T-helper 1 cell treated with Interleukin-12 subunit alpha and Interleukin-12 subunit beta and Interleukin-4 antibody, amounts not matched to agents 30 ng/mL and 1 ng/mL, for 36 hours (primary cell): ENCODE results near the gene MAP4K4. TPM values are rescaled to one million over a fixed set of nuclear protein-coding genes. Genes with fewer than 3 reads are reported as not detected.

Experiments used
- intact Hi-C: fragments of 100-400 bp; cut with micrococcal nuclease; formaldehyde crosslinking; loops from one replicate; pipeline ENCODE4 v1.15.1; 2024
- total RNA-seq: library from RNA; stranded (reverse); gene quantifications from 2 replicates; pipeline ENCODE4 v1.2.3, GENCODE V29; 2022

The MAP4K4 gene
- total RNA-seq, 1 donor from 2014 or later, result 120 TPM

DNA sequence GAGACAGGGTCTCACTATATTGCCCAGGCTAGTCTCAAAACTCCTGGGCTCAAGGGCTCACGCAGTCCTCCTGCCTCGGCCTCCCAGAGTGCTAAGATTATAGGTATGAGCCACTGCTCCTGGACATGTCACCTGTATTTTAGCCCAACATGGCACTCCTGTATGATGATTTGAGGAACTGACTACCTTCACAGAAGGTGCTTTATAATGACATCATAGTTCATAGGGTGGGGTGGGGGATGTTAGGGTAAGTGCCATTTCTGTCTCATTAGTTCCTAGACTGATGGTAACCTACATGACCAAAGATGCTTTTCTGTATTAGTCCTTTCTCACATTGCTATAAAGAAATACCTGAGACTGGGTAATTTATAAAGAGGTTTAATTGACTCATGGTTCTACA is 109.7 kb downstream of the MAP4K4 start:
- intact Hi-C loops, result loop anchor here (2.0 kb wide), 1 partner anchor 16 kb away; no protein-coding TSS in a partner anchor

DNA sequence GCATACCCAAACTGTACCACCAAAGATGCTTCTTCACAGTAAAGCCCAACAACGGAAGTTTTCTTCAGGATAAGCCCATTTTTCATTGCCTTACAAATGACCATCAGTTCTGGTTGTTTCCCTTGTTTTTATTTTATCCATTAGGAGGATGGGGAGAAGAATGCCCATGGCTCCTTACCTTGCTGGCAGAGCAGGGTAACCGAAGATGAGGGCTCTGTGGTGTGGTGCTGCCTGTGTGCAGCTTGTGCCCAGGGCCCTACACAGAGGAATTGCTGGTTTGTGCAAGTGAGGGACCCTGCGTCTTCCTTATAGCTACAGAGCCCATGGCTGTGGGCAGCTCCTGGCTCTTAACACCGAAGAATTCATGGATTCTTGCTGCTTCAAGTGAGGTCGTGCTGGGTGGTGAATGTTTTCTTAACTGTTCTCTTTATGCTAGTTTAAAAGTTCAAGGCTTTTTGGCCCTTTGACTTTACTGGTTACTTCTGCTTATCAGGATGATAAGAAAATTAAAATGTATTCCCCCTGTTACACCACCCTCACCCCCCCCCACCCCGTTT is 110.6 kb downstream of the MAP4K4 start:
- intact Hi-C loops, result no loop called here

DNA sequence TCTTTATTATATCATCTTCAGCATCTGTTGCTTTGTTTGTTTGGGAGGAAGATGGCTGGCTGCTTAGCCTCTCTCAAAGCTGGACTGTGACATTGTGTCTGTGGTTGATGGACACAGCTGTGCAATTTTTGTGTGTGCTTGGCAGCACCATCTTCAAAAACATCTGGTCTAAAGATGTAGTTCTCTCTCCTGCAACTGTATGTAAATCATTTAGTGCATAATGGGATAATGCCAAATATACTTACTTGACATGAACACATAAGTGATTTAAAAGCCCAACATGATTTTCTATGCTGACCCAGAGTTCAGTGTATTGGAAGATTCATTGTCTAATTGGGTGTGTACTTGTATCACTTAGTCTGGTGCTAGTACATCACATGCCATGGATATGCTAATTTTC is 112.2 kb downstream of the MAP4K4 start:
- intact Hi-C loops, result no loop called here

DNA sequence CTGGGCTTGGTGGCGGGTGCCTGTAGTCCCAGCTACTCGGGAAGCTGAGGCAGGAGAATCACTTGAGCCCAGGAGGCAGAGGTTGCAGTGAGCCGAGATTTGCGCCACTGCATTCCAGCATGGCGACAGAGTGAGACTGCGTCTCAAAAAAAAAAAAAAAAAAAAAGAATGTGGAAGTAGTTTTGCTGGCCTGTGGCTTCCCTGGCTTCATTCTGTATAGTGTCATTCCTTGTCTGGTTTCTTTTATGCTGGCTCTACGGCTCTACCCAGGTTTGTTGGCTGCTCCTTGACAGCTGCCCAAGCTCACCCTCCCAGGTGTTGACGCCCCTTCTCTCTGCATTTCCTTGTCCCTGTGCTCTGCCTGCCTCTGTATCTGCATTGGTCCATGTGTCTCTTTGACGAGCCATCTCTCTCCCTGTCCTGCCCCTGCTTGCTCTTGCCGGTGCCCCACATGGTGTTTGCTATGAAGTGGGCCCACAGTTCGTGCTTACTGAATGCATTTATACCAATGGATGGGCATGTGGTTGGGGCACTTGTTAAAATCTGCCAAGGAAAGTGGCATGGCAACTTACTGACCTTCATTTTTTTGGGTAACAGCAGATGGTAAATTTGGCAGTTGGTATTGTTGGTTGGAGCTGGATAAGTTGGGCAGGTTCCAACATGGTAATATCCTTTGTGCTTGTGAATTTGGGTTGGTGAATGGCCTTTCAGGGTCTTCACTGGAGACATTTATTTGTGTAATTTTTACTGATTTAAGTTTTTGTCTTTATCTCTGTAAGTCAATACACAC is 113.9 kb downstream of the MAP4K4 start:
- intact Hi-C loops, result no loop called here

DNA sequence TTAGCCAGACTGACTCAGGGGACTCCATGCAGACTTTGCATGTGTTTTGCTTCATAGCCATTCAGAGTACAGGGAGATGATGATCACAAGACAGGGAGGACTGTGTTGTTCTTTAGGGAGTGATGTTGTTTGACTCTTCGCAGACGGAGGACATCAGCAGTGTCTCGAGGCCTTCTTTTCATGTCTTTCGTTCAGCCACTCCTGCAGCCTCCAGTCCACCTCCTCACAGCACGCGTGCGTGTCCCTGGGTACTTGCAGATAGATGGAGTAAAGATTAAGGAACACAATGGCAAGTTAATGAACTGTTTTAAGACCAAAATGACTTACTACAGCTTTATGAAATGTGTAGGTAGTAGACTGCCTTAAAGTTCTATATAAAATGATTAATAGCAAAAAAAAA is 114.7 kb downstream of the MAP4K4 start:
- intact Hi-C loops, result no loop called here

DNA sequence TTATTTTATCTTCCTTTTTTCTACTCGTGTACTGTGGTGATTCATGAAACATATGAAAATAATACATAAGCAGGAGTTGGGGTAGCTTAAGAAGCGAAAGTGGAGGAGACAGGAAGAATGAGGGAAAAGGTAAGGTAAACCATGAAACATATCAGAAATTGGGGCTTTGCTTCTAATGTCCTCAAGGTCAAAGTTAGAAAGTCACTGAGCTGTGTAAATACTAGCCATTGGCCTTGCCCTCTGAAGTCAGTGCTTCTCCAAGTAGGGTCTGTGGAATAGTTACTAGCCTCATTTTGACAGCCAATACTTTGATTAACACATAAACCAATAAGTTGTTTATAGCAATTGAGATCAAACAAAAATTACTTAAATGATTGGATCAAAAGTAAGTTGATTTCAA is 117.2 kb downstream of the MAP4K4 start:
- intact Hi-C loops, result no loop called here

DNA sequence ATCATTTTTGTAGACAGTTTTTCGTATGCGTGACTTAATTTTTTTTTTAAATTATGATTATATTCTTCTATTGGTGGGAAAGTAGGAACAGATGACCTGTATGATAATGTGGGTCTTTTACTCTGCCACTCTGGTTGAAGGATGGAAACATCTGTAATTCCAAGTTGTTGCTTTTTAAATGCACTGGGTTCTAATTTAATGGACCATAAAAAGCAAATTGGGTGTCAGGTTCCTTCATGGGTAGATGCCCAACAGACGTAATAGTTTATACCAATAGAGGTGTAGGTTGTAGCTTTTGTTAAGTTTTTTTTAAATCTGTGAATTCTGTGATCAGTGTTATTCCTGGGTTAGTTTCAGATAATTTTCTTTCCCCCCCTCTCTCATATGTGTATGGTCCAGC is 117.6 kb downstream of the MAP4K4 start:
- intact Hi-C loops, result no loop called here

DNA sequence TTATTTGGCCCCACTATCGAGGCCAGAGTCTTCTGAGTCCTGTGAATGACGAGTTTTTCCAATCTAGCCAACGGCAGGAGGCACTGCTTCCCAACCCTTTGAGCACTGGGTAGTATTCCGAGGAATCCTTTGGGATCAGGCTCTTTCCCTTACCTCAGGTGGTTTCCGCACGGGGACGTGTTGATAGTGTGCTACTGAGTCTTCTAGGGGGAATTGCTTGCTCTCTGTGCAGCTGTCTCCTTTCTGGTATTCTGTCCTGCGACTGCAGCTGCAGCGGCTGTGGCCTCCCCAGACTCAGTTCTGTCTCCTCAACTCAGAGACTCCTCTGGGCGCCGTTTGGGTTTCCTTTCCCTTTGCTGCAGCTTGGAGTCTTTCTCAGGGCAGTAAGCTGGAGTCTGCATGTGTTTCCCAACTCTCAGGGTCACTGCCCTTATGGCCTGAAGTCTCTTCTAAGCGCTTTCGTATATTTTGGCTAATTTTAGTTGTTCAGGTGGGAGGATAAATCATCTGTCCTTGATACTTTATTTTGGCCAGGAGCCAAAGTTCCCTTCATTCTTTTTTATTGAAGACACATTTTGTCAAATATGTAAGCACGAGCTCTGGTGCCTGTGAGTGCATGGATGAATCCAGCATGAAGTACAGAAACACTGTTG is 118.4 kb downstream of the MAP4K4 start:
- intact Hi-C loops, result no loop called here

DNA sequence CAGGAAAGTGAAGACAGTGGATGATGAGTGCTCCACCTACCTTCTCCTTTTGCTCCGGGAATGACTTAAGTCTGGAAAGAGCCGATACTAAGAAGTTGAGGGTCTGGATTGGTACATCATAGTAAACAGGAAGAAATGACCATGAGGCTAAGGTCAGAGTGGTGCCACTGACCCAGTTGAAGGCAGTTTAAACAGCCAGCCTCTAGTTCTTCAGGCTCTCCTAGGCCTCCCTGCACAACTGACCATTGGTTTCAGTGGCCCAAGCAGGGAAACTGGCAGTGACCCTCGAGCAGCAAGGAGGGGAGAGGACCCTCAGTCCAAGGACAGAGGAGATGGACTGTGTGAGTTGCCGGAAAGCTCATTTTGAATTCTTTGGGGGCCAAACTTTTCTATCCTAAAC is 119.1 kb downstream of the MAP4K4 start:
- intact Hi-C loops, result no loop called here

DNA sequence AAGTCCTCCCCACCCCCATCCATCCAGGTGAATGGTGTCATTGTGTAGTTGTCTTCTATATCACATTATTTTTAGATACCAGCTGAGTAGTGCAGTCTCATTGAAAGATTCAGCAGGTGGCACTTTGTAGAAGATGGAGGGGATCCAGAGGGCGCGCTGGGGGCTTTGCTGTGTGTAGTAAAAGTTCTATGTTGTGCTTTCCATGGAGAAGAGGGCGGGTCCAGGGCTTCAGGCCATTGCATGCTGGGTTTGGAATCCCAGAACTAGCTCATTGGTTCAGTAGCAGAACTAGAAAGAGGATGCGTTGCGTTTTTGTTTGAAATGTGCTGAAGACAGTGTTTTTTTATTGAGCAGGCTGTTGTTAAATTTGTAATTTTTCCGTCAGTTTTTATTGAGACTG is 120.0 kb downstream of the MAP4K4 start:
- intact Hi-C loops, result no loop called here

DNA sequence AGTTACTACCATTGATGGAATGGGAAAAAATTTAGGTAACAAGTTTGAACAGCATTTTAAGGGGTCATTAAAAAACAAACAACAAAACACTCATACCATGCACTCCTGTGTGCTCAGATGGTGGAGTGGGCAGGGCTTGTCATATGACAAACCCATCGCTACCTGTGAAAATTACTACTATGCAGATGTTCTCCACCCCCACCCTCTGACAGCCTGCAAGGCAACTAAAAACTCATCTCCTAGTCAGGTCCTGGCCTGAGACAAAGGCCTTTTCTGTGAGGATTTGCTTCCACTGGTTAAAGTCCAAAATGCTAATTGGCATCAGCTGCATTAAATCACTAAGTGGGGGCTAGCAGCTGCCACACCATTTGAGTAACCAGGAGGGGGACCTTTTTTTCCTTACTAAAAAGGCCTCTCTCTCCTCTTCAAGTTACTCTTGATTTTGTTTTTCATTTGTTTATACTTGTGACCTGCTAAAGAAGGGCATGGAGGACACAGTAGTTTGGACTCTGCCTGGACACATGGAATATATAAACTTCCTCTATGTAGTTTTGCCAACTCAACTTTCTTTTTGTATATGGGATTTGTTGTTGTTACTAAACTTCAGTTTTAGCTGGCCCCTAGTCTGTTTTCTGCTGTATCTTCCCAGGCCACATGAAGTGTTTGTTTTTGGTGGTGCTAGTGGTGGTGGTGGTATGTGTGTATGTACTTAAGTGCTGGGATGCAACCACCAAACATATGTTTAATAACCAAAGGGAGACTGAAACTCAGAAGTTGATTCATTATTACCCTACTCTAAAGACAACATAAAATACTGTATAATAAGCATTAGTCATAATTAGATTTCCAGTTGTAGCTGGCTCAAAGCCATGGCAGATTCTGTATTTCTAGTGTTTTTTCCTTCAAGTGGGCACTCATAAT is 121.3 kb downstream of the MAP4K4 start:
- intact Hi-C loops, result no loop called here

DNA sequence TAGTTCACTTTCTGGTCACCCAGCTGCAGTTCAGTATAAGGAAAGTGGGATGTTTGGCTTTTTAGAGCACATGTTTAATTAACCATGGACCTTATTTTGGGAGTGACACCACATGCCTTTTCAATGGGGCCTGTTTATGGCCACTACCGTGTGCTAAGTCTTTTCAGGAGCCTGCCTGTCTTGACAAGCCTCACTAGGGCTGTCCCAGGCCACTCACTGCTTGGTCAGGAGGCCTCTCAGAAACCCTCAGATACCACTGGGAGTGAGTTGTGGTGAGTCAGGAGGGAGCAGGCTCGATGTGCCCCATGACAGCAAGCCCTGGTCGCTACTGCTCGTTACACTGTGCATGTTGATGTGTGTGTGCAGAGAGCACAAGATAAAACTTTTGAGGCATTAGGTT is 123.0 kb downstream of the MAP4K4 start:
- intact Hi-C loops, result no loop called here

DNA sequence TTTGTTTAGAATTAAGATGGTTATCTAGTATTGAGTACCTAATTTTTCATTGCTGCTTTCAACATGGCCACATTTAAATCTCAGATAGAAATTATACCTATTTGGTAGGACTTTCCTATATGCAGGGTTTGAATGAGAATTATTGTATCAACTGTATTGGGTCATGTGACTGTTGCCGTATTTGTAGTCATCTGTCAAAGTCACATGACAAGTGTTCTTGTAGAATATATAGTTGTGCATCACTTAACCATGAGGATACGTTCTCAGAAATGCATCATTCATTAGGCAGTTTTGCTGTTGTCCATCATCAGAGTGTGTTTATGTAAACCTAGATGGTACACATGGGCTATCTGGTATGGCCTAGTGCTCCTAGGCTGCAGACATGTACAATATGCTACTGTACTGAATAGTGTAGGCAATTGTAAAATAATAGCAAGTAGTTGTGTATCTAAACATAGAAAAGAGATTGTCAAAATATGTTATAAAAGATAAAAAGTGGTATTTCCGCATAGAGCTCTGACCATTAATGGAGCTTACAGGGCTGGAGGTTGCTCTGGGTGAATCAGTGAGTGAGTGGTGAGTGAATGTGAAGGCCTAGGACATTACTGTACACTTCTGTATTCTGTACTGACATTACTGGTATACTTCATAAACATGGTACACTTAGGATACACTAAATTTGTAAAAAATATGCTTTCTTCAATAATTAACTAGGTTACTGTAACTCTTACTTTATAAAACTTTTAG is 123.7 kb downstream of the MAP4K4 start:
- intact Hi-C loops, result no loop called here

DNA sequence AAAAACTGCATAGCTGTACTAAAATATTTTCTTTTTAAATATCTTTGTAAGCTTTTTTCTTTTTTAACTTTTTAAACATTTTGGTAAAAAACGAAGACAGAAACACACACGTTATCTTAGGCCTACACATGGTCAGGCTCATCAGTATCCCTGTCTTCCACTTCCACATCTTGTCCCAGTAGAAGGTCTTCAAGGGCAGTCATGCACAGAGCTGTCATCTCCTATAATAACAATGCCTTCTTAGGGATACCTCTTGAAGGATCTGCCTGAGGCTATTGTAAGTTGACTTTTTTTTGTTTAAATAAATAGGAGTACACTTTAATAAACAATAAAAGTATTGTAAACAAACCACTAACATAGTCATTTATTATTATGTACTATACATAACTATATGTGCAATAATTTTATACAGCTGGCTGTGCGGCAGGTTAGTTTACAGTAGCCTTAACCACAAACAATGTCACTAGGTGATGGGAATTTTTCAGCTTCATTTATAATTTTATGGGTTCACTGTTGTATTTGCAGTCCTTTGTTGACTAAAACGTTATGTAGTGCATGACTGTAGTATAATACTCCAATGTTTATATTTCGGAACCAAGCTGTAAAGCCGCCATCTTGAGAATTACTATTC is 124.4 kb downstream of the MAP4K4 start:
- intact Hi-C loops, result loop anchor here (2.0 kb wide), 4 partner anchors 15 to 403 kb away; no protein-coding TSS in a partner anchor

DNA sequence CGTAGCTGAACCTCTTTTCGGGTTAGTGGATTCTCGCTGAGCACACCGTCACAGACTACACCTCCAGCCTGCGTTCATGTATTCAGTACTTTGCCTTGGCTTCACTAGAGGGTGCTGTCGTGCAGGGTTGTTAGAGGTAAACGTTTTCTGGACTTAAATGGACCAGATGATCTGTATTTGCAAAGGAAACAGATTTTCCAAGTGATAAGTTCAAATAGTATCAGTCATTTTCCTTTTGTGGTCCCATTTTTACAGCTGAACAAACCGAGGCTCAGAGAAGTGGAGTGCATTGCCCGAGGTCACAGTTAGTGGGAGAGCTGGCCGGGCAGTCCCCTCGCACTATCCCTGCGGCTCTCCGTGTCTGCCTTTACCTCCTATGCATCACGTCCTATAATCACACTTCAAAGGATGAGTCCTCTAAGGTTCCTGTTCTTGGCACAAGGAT is 125.9 kb downstream of the MAP4K4 start:
- intact Hi-C loops, result loop anchor here (1.0 to 2.0 kb wide), 6 partner anchors 8 to 405 kb away; no protein-coding TSS in a partner anchor

DNA sequence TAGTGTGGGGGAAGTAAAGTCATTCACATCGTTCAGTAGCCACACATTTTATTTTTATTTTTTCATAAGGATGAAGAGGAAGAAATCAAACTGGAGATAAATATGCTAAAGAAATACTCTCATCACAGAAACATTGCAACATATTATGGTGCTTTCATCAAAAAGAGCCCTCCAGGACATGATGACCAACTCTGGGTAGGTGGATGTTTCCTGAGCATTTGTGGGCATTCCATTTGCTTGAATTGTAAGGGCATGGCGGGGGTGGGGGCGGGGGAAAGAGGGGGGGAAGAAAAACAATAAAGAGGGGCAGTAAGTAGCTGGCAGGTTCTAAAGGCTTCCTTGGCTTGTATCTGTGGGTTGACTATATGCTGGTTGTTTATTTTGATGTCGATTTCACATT is 126.4 kb downstream of the MAP4K4 start:
- intact Hi-C loops, result loop anchor here (1.0 to 2.0 kb wide), 6 partner anchors 7 to 405 kb away; no protein-coding TSS in a partner anchor

DNA sequence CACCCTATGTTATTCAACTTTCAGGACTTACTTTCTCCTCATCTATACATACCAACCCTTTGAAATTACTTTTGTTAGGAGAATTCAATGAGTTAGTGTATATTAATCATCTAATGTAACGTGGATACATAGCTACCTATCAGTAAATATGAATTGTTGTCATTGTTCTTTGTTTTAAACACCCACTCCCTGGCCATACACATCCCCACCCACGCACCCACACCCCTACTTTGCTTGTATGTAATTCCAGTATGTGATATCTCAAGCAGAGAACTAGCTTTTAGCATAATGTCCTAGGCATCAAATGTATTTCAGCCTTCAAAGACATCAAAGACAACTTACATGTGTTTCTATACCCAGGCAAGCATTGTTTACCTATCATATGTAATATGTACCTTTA is 129.2 kb downstream of the MAP4K4 start:
- intact Hi-C loops, result no loop called here

DNA sequence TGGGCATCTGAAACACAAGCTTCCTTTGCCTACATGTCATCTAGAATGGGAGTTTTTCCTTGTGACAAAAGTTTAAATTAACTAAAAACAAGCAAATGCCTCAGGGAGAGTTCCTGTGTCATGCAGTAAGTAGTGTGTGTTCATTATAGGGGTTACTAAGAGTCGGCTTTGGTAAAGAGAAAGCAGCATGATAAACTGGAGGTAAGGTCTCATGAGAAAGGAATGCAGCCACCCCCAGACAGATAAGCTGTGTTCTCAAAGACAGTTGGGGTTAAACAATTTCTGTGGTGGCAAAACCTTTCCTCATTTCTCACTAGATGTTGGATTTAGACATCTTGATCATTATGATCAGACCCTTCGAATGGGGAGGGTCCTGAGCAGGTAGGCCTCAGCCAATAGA is 129.7 kb downstream of the MAP4K4 start:
- intact Hi-C loops, result no loop called here

DNA sequence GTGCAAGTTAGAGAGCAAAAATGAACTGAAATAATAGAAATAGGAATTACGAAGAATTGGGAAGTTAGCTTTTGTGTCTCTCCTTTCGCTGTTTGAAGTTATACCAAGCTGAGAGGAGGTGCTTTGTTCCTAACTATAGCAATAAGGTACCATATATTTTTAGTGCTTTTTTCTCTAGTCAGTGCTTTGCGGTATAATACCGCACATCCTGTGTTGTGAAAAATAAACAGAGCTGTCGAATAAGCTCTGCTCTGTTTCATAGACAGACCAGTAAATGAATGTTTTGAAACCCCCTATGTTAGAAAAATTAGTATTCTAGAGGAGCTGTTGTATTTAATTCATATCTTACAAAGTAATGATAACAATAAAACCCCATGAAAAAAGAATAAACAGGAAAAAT is 130.8 kb downstream of the MAP4K4 start:
- intact Hi-C loops, result loop anchor here (1.0 to 2.0 kb wide), 2 partner anchors 109 to 575 kb away; partner anchors contain the start of gene CNOT11
